HEK293 (cell line): ENCODE measurements around the gene C2CD5.

ENCODE experiments used
- CTCF ChIA-PET: fragments of 350-600 bp; formaldehyde crosslinking; extraction: SDS; loops from one replicate; lab custom pipeline; 2021; ENCODE audit warnings: antibody characterized with exemption; lab: Yijun Ruan, JAX
- POLR2A ChIA-PET: fragments of 300-600 bp; formaldehyde crosslinking; extraction: SDS; loops from one replicate; lab custom pipeline; 2020; ENCODE audit warnings: antibody characterized with exemption, inconsistent platforms; lab: Yijun Ruan, JAX
- H3K27ac ChIP-seq: fragments of 200-500 bp; sonication (Bioruptor generic); 2 replicates; pipeline ENCODE4 v1.5.1; 2014; ENCODE audit warnings: low read depth, low read length, control low read depth, inconsistent platforms; ENCODE audit errors: extremely low read depth
- H3K36me3 ChIP-seq, 2 experiments: fragments of 200-500 bp in 1 of 2; sonication (Bioruptor generic) in 1 of 2; 1 replicate in 1 of 2; 2 replicates in 1 of 2; pipeline ENCODE4 v1.5.1; 2014 to 2017; ENCODE audit warnings: inconsistent platforms in 2 of 2, low read length in 2 of 2; ENCODE audit not compliant: control insufficient read depth in 2 of 2, insufficient read depth in 1 of 2
- H3K4me1 ChIP-seq: fragments of 200-500 bp; sonication (Bioruptor generic); 2 replicates; pipeline ENCODE4 v1.5.1; 2014; ENCODE audit warnings: mild to moderate bottlenecking, low read length, inconsistent platforms; ENCODE audit not compliant: control insufficient read depth, insufficient read depth
- H3K4me3 ChIP-seq: 2 replicates; pipeline ENCODE4 v1.5.1; 2011; ENCODE audit warnings: low read depth, mild to moderate bottlenecking, control low read depth, low read length, moderate library complexity
- H3K9me3 ChIP-seq: fragments of 200-500 bp; sonication (Bioruptor generic); 2 replicates; pipeline ENCODE4 v1.5.1; 2014; ENCODE audit warnings: low read depth, low read length, inconsistent platforms; ENCODE audit not compliant: control insufficient read depth, insufficient read depth
- HOXD13 ChIP-seq: sonication (generic); formaldehyde crosslinking; IDR thresholded peaks from 2 replicates; pipeline ENCODE4 v1.8.0; 2022; ENCODE audit warnings: missing genetic modification reagents, borderline replicate concordance
- PATZ1 ChIP-seq: fragments of 450-650 bp; formaldehyde crosslinking; IDR thresholded peaks from 2 replicates; pipeline ENCODE4 v1.5.1; 2016; ENCODE audit warnings: missing biosample characterization, missing genetic modification characterization
- PRDM1 ChIP-seq: fragments of 450-650 bp; formaldehyde crosslinking; IDR thresholded peaks from 2 replicates; pipeline ENCODE4; 2016; ENCODE audit warnings: missing biosample characterization, missing genetic modification characterization
- SCRT1 ChIP-seq: fragments of 450-650 bp; formaldehyde crosslinking; IDR thresholded peaks from 2 replicates; pipeline ENCODE4 v1.5.1; 2016; ENCODE audit warnings: missing biosample characterization, missing genetic modification characterization, borderline replicate concordance
- ZBTB17 ChIP-seq: fragments of 450-650 bp; formaldehyde crosslinking; IDR thresholded peaks from 2 replicates; pipeline ENCODE4 v1.5.1; 2016; ENCODE audit warnings: missing biosample characterization, missing genetic modification characterization
- ZBTB21 ChIP-seq: fragments of 450-650 bp; formaldehyde crosslinking; IDR thresholded peaks from 2 replicates; pipeline ENCODE4 v1.5.1; 2017; ENCODE audit warnings: missing biosample characterization, missing genetic modification characterization
- ZFP69B ChIP-seq: fragments of 450-650 bp; formaldehyde crosslinking; IDR thresholded peaks from 2 replicates; pipeline ENCODE4 v1.5.1; 2016; ENCODE audit warnings: missing biosample characterization, missing genetic modification characterization
- ZNF140 ChIP-seq: fragments of 450-650 bp; formaldehyde crosslinking; IDR thresholded peaks from 2 replicates; pipeline ENCODE4 v1.5.1; 2016; ENCODE audit warnings: missing biosample characterization, missing genetic modification characterization
- ZNF157 ChIP-seq: fragments of 450-650 bp; formaldehyde crosslinking; IDR thresholded peaks from 2 replicates; pipeline ENCODE4 v1.5.1; 2016; ENCODE audit warnings: missing biosample characterization, missing genetic modification characterization
- ZNF404 ChIP-seq: fragments of 450-650 bp; formaldehyde crosslinking; IDR thresholded peaks from 2 replicates; pipeline ENCODE4 v1.5.1; 2017; ENCODE audit warnings: missing biosample characterization, missing genetic modification characterization
- ZNF48 ChIP-seq: fragments of 450-650 bp; formaldehyde crosslinking; IDR thresholded peaks from 2 replicates; pipeline ENCODE4 v1.5.1; 2016; ENCODE audit warnings: missing biosample characterization, missing genetic modification characterization
- ZNF530 ChIP-seq: fragments of 450-650 bp; formaldehyde crosslinking; IDR thresholded peaks from 2 replicates; pipeline ENCODE4 v1.5.1; 2016; ENCODE audit warnings: low read depth, missing biosample characterization, missing genetic modification characterization
- ZNF629 ChIP-seq: fragments of 450-650 bp; formaldehyde crosslinking; IDR thresholded peaks from 2 replicates; pipeline ENCODE4 v1.5.1; 2017; ENCODE audit warnings: missing biosample characterization, missing genetic modification characterization
- ZNF658 ChIP-seq: fragments of 450-650 bp; formaldehyde crosslinking; IDR thresholded peaks from 2 replicates; pipeline ENCODE4; 2016; ENCODE audit warnings: missing biosample characterization, missing genetic modification characterization
- ZNF768 ChIP-seq: fragments of 450-650 bp; formaldehyde crosslinking; IDR thresholded peaks from 2 replicates; pipeline ENCODE4 v1.5.1; 2018; ENCODE audit warnings: missing biosample characterization, mild to moderate bottlenecking, missing genetic modification characterization
- ZNF843 ChIP-seq: fragments of 450-650 bp; formaldehyde crosslinking; IDR thresholded peaks from 2 replicates; pipeline ENCODE4 v1.5.1; 2016; ENCODE audit warnings: missing biosample characterization, missing genetic modification characterization
- TF ChIP-seq, protein P1 (sequence below): fragments of 450-650 bp; formaldehyde crosslinking; IDR thresholded peaks from 2 replicates; pipeline ENCODE4 v1.5.1; 2016; ENCODE audit warnings: missing biosample characterization, missing genetic modification characterization
- TF ChIP-seq, protein P2 (sequence below): fragments of 450-650 bp; formaldehyde crosslinking; IDR thresholded peaks from 2 replicates; pipeline ENCODE4 v1.5.1; 2016; ENCODE audit warnings: missing biosample characterization, missing genetic modification characterization, borderline replicate concordance
- TF ChIP-seq, protein P3 (sequence below): fragments of 450-650 bp; formaldehyde crosslinking; IDR thresholded peaks from 2 replicates; pipeline ENCODE4 v1.5.0; 2017; ENCODE audit warnings: missing biosample characterization, missing genetic modification characterization, borderline replicate concordance
- TF ChIP-seq, protein P4 (sequence below): fragments of 450-650 bp; formaldehyde crosslinking; IDR thresholded peaks from 2 replicates; pipeline ENCODE4 v1.5.1; 2016; ENCODE audit warnings: missing biosample characterization, missing genetic modification characterization

The C2CD5 gene

DNA sequence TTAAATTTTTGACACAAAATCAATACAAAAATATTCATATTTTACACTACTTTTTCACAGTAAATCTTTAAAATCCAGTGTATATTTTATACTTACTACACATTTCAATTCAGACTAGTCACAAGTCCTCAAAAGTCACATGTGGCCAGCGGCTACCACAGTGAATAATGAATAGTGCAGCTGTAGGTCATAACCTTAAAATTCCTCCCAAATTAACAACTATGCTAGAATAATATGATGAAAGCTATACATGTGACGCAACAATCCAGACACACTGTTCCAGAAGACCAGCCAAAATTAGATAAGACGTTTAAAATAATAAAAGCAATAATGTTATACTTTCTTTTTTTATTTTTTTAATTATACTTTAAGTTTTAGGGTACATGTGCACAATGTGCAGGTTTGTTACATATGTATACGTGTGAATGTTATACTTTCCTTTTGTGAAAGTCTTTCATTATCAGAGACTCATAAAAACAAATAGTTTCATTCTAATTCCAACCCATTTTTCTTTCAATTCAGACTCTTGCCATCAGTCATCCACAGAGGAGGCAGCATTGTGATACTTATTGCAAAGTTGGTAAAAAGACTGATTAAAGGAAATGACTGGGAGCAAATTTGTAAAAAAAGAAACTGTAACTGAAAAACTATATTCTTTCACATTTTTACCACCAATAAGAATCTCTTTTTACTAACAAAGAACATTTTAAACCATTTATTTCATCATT, 67.0 kb downstream of the C2CD5 start:
- H3K4me3 ChIP-seq: no peak overlapping the region
- H3K9me3 ChIP-seq: no peaks in the 10 kb centered on the region
- peaks cover 7 to 18% of the 10 kb centered on the region in 2 experiments for H3K36me3 ChIP-seq
- POLR2A ChIA-PET: no interaction called here
- no peak overlapping the region for H3K27ac ChIP-seq
- CTCF ChIA-PET: interaction anchor here (1.2 kb wide), 1 partner anchor 10 kb away, joined by 3 read pairs; no protein-coding TSS in a partner anchor
- TF ChIP-seq ZFP69B (tag by site-specific recombination): no peak
- 0 out of 2 replicates have a peak, but pooled peaks have one; percentile 9 for TF ChIP-seq PRDM1 (tag by site-specific recombination)
- no peaks in the 10 kb centered on the region for H3K4me1 ChIP-seq

GRCh38 chr12:22476133-22476532, 68.2 kb downstream of the C2CD5 start:
- CTCF ChIA-PET: interaction anchor here (0.6 to 1.2 kb wide), 2 partner anchors 17 to 1715 kb away, joined by 5 to 6 read pairs; no protein-coding TSS in a partner anchor
- TF ChIP-seq, protein P1, sequence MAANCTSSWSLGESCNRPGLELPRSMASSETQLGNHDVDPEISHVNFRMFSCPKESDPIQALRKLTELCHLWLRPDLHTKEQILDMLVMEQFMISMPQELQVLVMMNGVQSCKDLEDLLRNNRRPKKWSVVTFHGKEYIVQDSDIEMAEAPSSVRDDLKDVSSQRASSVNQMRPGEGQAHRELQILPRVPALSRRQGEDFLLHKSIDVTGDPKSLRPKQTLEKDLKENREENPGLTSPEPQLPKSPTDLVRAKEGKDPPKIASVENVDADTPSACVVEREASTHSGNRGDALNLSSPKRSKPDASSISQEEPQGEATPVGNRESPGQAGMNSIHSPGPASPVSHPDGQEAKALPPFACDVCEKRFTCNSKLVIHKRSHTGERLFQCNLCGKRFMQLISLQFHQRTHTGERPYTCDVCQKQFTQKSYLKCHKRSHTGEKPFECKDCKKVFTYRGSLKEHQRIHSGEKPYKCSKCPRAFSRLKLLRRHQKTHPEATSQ (tag by site-specific recombination): no peak
- TF ChIP-seq, protein P2, sequence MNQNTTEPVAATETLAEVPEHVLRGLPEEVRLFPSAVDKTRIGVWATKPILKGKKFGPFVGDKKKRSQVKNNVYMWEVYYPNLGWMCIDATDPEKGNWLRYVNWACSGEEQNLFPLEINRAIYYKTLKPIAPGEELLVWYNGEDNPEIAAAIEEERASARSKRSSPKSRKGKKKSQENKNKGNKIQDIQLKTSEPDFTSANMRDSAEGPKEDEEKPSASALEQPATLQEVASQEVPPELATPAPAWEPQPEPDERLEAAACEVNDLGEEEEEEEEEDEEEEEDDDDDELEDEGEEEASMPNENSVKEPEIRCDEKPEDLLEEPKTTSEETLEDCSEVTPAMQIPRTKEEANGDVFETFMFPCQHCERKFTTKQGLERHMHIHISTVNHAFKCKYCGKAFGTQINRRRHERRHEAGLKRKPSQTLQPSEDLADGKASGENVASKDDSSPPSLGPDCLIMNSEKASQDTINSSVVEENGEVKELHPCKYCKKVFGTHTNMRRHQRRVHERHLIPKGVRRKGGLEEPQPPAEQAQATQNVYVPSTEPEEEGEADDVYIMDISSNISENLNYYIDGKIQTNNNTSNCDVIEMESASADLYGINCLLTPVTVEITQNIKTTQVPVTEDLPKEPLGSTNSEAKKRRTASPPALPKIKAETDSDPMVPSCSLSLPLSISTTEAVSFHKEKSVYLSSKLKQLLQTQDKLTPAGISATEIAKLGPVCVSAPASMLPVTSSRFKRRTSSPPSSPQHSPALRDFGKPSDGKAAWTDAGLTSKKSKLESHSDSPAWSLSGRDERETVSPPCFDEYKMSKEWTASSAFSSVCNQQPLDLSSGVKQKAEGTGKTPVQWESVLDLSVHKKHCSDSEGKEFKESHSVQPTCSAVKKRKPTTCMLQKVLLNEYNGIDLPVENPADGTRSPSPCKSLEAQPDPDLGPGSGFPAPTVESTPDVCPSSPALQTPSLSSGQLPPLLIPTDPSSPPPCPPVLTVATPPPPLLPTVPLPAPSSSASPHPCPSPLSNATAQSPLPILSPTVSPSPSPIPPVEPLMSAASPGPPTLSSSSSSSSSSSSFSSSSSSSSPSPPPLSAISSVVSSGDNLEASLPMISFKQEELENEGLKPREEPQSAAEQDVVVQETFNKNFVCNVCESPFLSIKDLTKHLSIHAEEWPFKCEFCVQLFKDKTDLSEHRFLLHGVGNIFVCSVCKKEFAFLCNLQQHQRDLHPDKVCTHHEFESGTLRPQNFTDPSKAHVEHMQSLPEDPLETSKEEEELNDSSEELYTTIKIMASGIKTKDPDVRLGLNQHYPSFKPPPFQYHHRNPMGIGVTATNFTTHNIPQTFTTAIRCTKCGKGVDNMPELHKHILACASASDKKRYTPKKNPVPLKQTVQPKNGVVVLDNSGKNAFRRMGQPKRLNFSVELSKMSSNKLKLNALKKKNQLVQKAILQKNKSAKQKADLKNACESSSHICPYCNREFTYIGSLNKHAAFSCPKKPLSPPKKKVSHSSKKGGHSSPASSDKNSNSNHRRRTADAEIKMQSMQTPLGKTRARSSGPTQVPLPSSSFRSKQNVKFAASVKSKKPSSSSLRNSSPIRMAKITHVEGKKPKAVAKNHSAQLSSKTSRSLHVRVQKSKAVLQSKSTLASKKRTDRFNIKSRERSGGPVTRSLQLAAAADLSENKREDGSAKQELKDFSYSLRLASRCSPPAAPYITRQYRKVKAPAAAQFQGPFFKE: no peak
- TF ChIP-seq ZBTB17 (no peak), ZNF530 (tag by site-specific recombination) (no peak), ZNF157 (tag by site-specific recombination) (no peak), ZBTB21 (tag by site-specific recombination) (no peak), PATZ1 (tag by site-specific recombination) (no peak), ZNF768 (tag by site-specific recombination) (no peak), ZNF140 (tag by site-specific recombination) (no peak), SCRT1 (tag by site-specific recombination) (no peak), HOXD13 (CRISPR knock-in tag) (no peak), ZNF48 (tag by site-specific recombination) (no peak), ZNF843 (no peak), ZNF658 (tag by site-specific recombination) (no peak), ZNF629 (tag by site-specific recombination) (no peak), ZNF404 (tag by site-specific recombination) (no peak)
- TF ChIP-seq, protein P3, sequence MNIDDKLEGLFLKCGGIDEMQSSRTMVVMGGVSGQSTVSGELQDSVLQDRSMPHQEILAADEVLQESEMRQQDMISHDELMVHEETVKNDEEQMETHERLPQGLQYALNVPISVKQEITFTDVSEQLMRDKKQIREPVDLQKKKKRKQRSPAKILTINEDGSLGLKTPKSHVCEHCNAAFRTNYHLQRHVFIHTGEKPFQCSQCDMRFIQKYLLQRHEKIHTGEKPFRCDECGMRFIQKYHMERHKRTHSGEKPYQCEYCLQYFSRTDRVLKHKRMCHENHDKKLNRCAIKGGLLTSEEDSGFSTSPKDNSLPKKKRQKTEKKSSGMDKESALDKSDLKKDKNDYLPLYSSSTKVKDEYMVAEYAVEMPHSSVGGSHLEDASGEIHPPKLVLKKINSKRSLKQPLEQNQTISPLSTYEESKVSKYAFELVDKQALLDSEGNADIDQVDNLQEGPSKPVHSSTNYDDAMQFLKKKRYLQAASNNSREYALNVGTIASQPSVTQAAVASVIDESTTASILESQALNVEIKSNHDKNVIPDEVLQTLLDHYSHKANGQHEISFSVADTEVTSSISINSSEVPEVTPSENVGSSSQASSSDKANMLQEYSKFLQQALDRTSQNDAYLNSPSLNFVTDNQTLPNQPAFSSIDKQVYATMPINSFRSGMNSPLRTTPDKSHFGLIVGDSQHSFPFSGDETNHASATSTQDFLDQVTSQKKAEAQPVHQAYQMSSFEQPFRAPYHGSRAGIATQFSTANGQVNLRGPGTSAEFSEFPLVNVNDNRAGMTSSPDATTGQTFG (tag by site-specific recombination): no peak
- TF ChIP-seq, protein P4, sequence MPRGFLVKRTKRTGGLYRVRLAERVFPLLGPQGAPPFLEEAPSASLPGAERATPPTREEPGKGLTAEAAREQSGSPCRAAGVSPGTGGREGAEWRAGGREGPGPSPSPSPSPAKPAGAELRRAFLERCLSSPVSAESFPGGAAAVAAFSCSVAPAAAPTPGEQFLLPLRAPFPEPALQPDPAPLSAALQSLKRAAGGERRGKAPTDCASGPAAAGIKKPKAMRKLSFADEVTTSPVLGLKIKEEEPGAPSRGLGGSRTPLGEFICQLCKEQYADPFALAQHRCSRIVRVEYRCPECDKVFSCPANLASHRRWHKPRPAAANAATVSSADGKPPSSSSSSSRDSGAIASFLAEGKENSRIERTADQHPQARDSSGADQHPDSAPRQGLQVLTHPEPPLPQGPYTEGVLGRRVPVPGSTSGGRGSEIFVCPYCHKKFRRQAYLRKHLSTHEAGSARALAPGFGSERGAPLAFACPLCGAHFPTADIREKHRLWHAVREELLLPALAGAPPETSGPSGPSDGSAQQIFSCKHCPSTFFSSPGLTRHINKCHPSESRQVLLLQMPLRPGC: no peak
- Histone ChIP-seq H3K4me3 (no peak overlapping the region), H3K4me1 (no peaks in the 10 kb centered on the region), H3K9me3 (no peaks in the 10 kb centered on the region), H3K36me3 (peaks cover 15 to 16% of the 10 kb centered on the region in 2 experiments), H3K27ac (no peak overlapping the region)
- POLR2A ChIA-PET: no interaction called here
